ENCODE measurements around the gene ADAMTSL3.

- TF ChIP-seq POLR2A (IDR thresholded peaks at IDR 0.05): no peak
- no peak for TF ChIP-seq EP300 (IDR thresholded peaks at IDR 0.05; ENCODE audit: low read depth)
- TF ChIP-seq POLR2AphosphoS5 (IDR thresholded peaks at IDR 0.05): no peak
- no peak for TF ChIP-seq CTCF (IDR thresholded peaks at IDR 0.05)
Measured at GRCh38 chr15:83651541-83651940, 2.4 kb upstream of the ADAMTSL3 start.

Data from transverse colon (tissue), 4 donors.